ENCODE measurements around the gene PHB1. TPM values are rescaled to one million over a fixed set of nuclear protein-coding genes. Genes with fewer than 3 reads are reported as not detected.

Gene PHB1
- total RNA-seq, 1 experiment from 2014 or later: 641 TPM

- H3K4me2 ChIP-seq (ENCODE audit: low read length): no peak overlapping the region
- no peak for DNase-seq
- no peak overlapping the region for H3K27ac ChIP-seq (ENCODE audit: low read length)
- H3K36me3 ChIP-seq (ENCODE audit: low read depth, low read length): no peaks in the 10 kb centered on the region
- ChIA-PET POLR2A (ENCODE audit: unreplicated experiment) (no interaction called here), CTCF (no interaction called here)
- intact Hi-C loops (cut with micrococcal nuclease): no loop called here
- H3F3A ChIP-seq (ENCODE audit: low read length, unreplicated experiment): no peaks in the 10 kb centered on the region
- H3K4me1 ChIP-seq (ENCODE audit: insufficient read depth, low read length): no peaks in the 10 kb centered on the region
- H3K9me2 ChIP-seq (replicated peaks; ENCODE audit: low read length): no peaks in the 10 kb centered on the region
- H3K9ac ChIP-seq (ENCODE audit: low read length): no peak overlapping the region
- TF ChIP-seq EZH2phosphoT487 (IDR thresholded peaks at IDR 0.05; ENCODE audit: borderline replicate concordance, low read length) (no peak), CTCF (conservative IDR thresholded peaks at IDR 0.05; ENCODE audit: low read depth, low read length) (no peak), EZH2 (IDR thresholded peaks at IDR 0.05; ENCODE audit: low read length, unreplicated experiment) (no peak)
- H3K27me3 ChIP-seq (ENCODE audit: low read length): peaks cover 61% of the 10 kb centered on the region
- H3K4me3 ChIP-seq (ENCODE audit: low read length): no peak overlapping the region
- no peaks in the 10 kb centered on the region for H3K79me2 ChIP-seq (ENCODE audit: low read length)
- BruUV-seq (replicated peaks): no TSS peak
- H3K9me3 ChIP-seq (ENCODE audit: low read length): no peaks in the 10 kb centered on the region
- ATAC-seq: no peak
- no peak overlapping the region for H2AFZ ChIP-seq (ENCODE audit: low read length)
- H4K20me1 ChIP-seq (ENCODE audit: low read length): no peaks in the 10 kb centered on the region
Observed at GRCh38 chr17:49438436-49439278, 24.0 kb upstream of the PHB1 start.

- no peak overlapping the region for H3K4me3 ChIP-seq (ENCODE audit: low read length)
- peaks cover 53% of the 10 kb centered on the region for H3K27me3 ChIP-seq (ENCODE audit: low read length)
- no peaks in the 10 kb centered on the region for H3K9me3 ChIP-seq (ENCODE audit: low read length)
- H3K27ac ChIP-seq (ENCODE audit: low read length): no peak overlapping the region
- intact Hi-C loops (cut with micrococcal nuclease): no loop called here
- H4K20me1 ChIP-seq (ENCODE audit: low read length): no peaks in the 10 kb centered on the region
- no peak overlapping the region for H3K9ac ChIP-seq (ENCODE audit: low read length)
- ATAC-seq: no peak
- ChIA-PET POLR2A (ENCODE audit: unreplicated experiment) (no interaction called here), CTCF (interaction anchor here (0.7 kb wide), 1 partner anchor 454 kb away, joined by 6 read pairs; no protein-coding TSS in a partner anchor)
- BruUV-seq (replicated peaks): no TSS peak
- H3K36me3 ChIP-seq (ENCODE audit: low read depth, low read length): no peaks in the 10 kb centered on the region
- H3K4me2 ChIP-seq (ENCODE audit: low read length): no peak overlapping the region
- H3K79me2 ChIP-seq (ENCODE audit: low read length): no peaks in the 10 kb centered on the region
- no peaks in the 10 kb centered on the region for H3K9me2 ChIP-seq (replicated peaks; ENCODE audit: low read length)
- no peaks in the 10 kb centered on the region for H3F3A ChIP-seq (ENCODE audit: low read length, unreplicated experiment)
- no peaks in the 10 kb centered on the region for H3K4me1 ChIP-seq (ENCODE audit: insufficient read depth, low read length)
- no peak overlapping the region for H2AFZ ChIP-seq (ENCODE audit: low read length)
- TF ChIP-seq CTCF (conservative IDR thresholded peaks at IDR 0.05; ENCODE audit: low read depth, low read length) (no peak), EZH2phosphoT487 (IDR thresholded peaks at IDR 0.05; ENCODE audit: borderline replicate concordance, low read length) (no peak), EZH2 (IDR thresholded peaks at IDR 0.05; ENCODE audit: low read length, unreplicated experiment) (no peak)
- DNase-seq: no peak
Observed at GRCh38 chr17:49437696-49438435, 23.2 kb upstream of the PHB1 start.
